Transverse colon (tissue), 4 donors: ENCODE measurements around the gene INPP5E. TPM values are rescaled to one million over a fixed set of nuclear protein-coding genes. Genes with fewer than 3 reads are reported as not detected.

Experiments
- DNase-seq: peaks from one replicate; pipeline ENCODE4 v3.0.0-alpha.2; 2019
- H3K27ac ChIP-seq, 4 donors: fragments of 200-600 bp; sonication (generic); 2 replicates each; pipeline ENCODE4 v1.5.1; 2016 to 2018; ENCODE audit warnings: inconsistent platforms in 4 of 4
- H3K27me3 ChIP-seq: fragments of 200-600 bp; sonication (generic); 2 replicates; pipeline ENCODE4 v1.5.1; 2017; ENCODE audit warnings: inconsistent platforms
- H3K36me3 ChIP-seq, 4 donors: fragments of 200-600 bp; sonication (generic); 2 replicates each; pipeline ENCODE4 v1.5.1; 2017 to 2019; ENCODE audit warnings: inconsistent platforms in 4 of 4
- H3K4me1 ChIP-seq, 4 donors: fragments of 200-600 bp; sonication (generic); 2 replicates each; pipeline ENCODE4 v1.5.1; 2017 to 2020; ENCODE audit warnings: inconsistent platforms in 4 of 4
- H3K4me3 ChIP-seq, 4 donors: fragments of 200-600 bp; sonication (generic); 1 replicate in 1 of 4; 2 replicates in 3 of 4; pipeline versions ENCODE4 v1.5.1 to v1.6.1; 2017 to 2019; ENCODE audit warnings: inconsistent platforms in 4 of 4
- H3K9me3 ChIP-seq, 2 donors: fragments of 200-600 bp; sonication (generic); 2 replicates each; pipeline ENCODE4 v1.5.1; 2017 to 2019; ENCODE audit warnings: inconsistent platforms in 2 of 2
- CTCF ChIP-seq, 5 experiments: fragments of 200-600 bp in 3 of 5; fragments of 450-650 bp in 2 of 5; sonication (generic) in 3 of 5; IDR thresholded peaks; 1 replicate in 2 of 5; 2 replicates in 3 of 5; pipeline ENCODE4 v1.5.1; 2016 to 2017; ENCODE audit warnings: antibody characterized with exemption in 5 of 5, inconsistent platforms in 3 of 5, mild to moderate bottlenecking in 2 of 5, moderate library complexity in 1 of 5
- EP300 ChIP-seq: sonication (generic); formaldehyde crosslinking; IDR thresholded peaks from one replicate; pipeline ENCODE4 v1.6.1; 2017; ENCODE audit warnings: antibody characterized with exemption, low read depth
- POLR2A ChIP-seq: fragments of 450-650 bp; IDR thresholded peaks from one replicate; pipeline ENCODE4 v1.6.1; 2016; ENCODE audit warnings: antibody characterized with exemption, mild to moderate bottlenecking, moderate library complexity
- POLR2AphosphoS5 ChIP-seq, 3 donors: sonication (generic); formaldehyde crosslinking; IDR thresholded peaks; one replicate each; pipeline ENCODE4 v1.6.1; 2016; ENCODE audit warnings: antibody characterized with exemption in 3 of 3
- WGBS, 2 donors: methylation state at CpG; one replicate each; pipeline ENCODE4 v1.1.5; 2018; ENCODE audit warnings: low coverage in 1 of 2; 5-methylcytosine and 5-hydroxymethylcytosine counted together
- in situ Hi-C, 4 donors: fragments of 200-750 bp; cut with MboI; loops; one replicate each; pipeline versions ENCODE4 v1.15.0 to v1.15.1; 2017; ENCODE audit warnings: low sequenced_read_pairs in 3 of 4, low pct_ligation_motif_present in 1 of 4, low pct_unique_long_range_greater_than_20kb in 1 of 4
- intact Hi-C: fragments of 100-400 bp; cut with DNase I; formaldehyde crosslinking; loops from one replicate; pipeline ENCODE4 v1.15.1; 2023; ENCODE audit warnings: low total_unique reads
- total RNA-seq, 4 donors: library from RNA; depleted of rRNA; stranded (reverse); fragments of >200 nt; gene quantifications; one replicate each; pipeline ENCODE4 v1.1.0, GENCODE V29; 2016

The INPP5E gene
- total RNA-seq, 4 donors from 2014 or later = 12.5 to 57.5 (median 18.3) TPM

- TF ChIP-seq POLR2A (no peak), POLR2AphosphoS5 (IDR thresholded peaks at IDR 0.05) (no peak), CTCF (IDR thresholded peaks at IDR 0.05) (no peak), EP300 (no peak)
- in situ Hi-C loops = no loop called here
- intact Hi-C loops = no loop called here
- Histone ChIP-seq H3K27me3 (no peaks in the 10 kb centered on the region), H3K4me3 (no peak overlapping the region), H3K27ac (no peak overlapping the region), H3K36me3 (peaks cover 0 to 56% (median 21%) of the 10 kb centered on the region in 4 donors), H3K9me3 (no peaks in the 10 kb centered on the region), H3K4me1 (peaks cover 5 to 9% (median 8%) of the 10 kb centered on the region in 4 donors)
- 90 to 98% methylated on average over 6 to 7 of the region's 7 CpGs for WGBS, 2 donors
- DNase-seq = no peak
Observed at GRCh38 chr9:136443687-136444086, 4.0 kb upstream of the INPP5E start.

- Histone ChIP-seq H3K36me3 (peaks cover 0 to 50% (median 20%) of the 10 kb centered on the region in 4 donors), H3K27me3 (no peaks in the 10 kb centered on the region), H3K4me3 (no peak overlapping the region), H3K9me3 (no peaks in the 10 kb centered on the region), H3K4me1 (peaks cover 8 to 15% (median 14%) of the 10 kb centered on the region in 4 donors), H3K27ac (no peak overlapping the region)
- intact Hi-C loops (no loop called here), in situ Hi-C loops (no loop called here)
- no peak for TF ChIP-seq POLR2A
- no peak for TF ChIP-seq CTCF (IDR thresholded peaks at IDR 0.05)
- no peak for TF ChIP-seq EP300
- TF ChIP-seq POLR2AphosphoS5 (IDR thresholded peaks at IDR 0.05) = no peak
- DNase-seq = no peak
- WGBS, 2 donors = 91 to 96% methylated on average over 4 to 15 of the region's 15 CpGs
Observed at GRCh38 chr9:136443087-136443486, 3.4 kb upstream of the INPP5E start.

GRCh38 chr9:136442265-136442664 lies 2.6 kb upstream of the INPP5E start:
- TF ChIP-seq POLR2AphosphoS5 (IDR thresholded peaks at IDR 0.05) (no peak), POLR2A (no peak)
- Histone ChIP-seq H3K4me3 (no peak overlapping the region), H3K9me3 (no peaks in the 10 kb centered on the region), H3K27ac (no peak overlapping the region), H3K27me3 (no peaks in the 10 kb centered on the region), H3K36me3 (peaks cover 0 to 42% (median 16%) of the 10 kb centered on the region in 4 donors), H3K4me1 (peaks cover 16 to 23% (median 22%) of the 10 kb centered on the region in 4 donors)
- intact Hi-C loops (no loop called here), in situ Hi-C loops (no loop called here)
- 87% methylated on average over 5 of the region's 5 CpGs; no CpG with 5 or more reads in 1 of the 2 donors for WGBS, 2 donors
- DNase-seq = no peak

- peaks cover 20 to 28% (median 25%) of the 10 kb centered on the region in 4 donors for H3K4me1 ChIP-seq
- no peak overlapping the region for H3K4me3 ChIP-seq
- DNase-seq = no peak
- 92% methylated on average over 10 of the region's 17 CpGs; no CpG with 5 or more reads in 1 of the 2 donors for WGBS, 2 donors
- TF ChIP-seq CTCF (IDR thresholded peaks at IDR 0.05) (no peak), POLR2A (no peak), EP300 (no peak), POLR2AphosphoS5 (IDR thresholded peaks at IDR 0.05) (no peak)
- no peak overlapping the region for H3K27ac ChIP-seq
- H3K9me3 ChIP-seq = no peaks in the 10 kb centered on the region
- intact Hi-C loops = no loop called here
- H3K36me3 ChIP-seq = peaks cover 0 to 37% (median 13%) of the 10 kb centered on the region in 4 donors
- in situ Hi-C loops = no loop called here
- H3K27me3 ChIP-seq = no peaks in the 10 kb centered on the region
Observed at GRCh38 chr9:136441681-136442245, 2.1 kb upstream of the INPP5E start.
